ENCODE results near the gene RUFY3. TPM values are rescaled to one million over a fixed set of nuclear protein-coding genes. Genes with fewer than 3 reads are reported as not detected.

Gene RUFY3
- total RNA-seq, 1 donor from 2014 or later: 101 TPM

DNA sequence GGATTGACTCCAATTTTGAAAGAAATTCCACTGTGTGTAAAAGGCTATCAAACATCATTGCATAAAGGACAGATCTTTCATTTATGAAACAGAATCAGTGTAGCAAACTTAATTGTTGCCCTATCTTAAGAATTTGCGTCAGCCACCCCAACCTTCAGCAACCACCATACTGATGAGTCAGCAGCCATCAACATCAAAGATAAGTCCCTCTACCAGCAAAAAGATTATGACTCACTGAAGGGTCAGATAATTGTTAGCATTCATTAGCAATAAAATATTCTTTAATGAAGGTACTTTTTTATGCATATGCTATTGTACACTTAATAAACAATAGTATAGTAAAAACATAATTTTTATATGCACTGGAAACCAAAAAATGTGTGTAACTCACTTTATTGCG lies 133.7 kb downstream of the RUFY3 start:
- Mint-ChIP-seq H3K27me3 (ENCODE audit: low read depth) (no peaks in the 10 kb centered on the region), H3K4me3 (no peak overlapping the region), H3K27ac (no peak overlapping the region), H3K9me3 (peaks cover 8% of the 10 kb centered on the region), H3K36me3 (peaks cover 14% of the 10 kb centered on the region), H3K4me1 (peaks cover 14% of the 10 kb centered on the region)
- no peak for DNase-seq (ENCODE audit: low spot score in 2 of 2, unreplicated experiment in 2 of 2)
- TF ChIP-seq CTCF (IDR thresholded peaks at IDR 0.05; ENCODE audit: unreplicated experiment): no peak

Other genes with a start within 250 kb of the RUFY3 start
- not detected in 3 replicates for gene MUC7, start 249.8 kb upstream of the RUFY3 start, total RNA-seq
- gene AMTN, start 203.4 kb upstream of the RUFY3 start, total RNA-seq: not detected in 3 replicates
- 0.14 to 0.36 TPM (median 0.22 TPM) in 3 replicates for gene AMBN, start 129.7 kb upstream of the RUFY3 start, total RNA-seq
- gene ENAM, start 93.2 kb upstream of the RUFY3 start, total RNA-seq: not detected in 3 replicates
- 0.16 to 0.47 TPM (median 0.18 TPM) in 3 replicates for gene JCHAIN, start 55.5 kb upstream of the RUFY3 start, total RNA-seq
- 28.0 to 30.4 TPM (median 29.6 TPM) in 3 replicates for gene UTP3, start 33.4 kb upstream of the RUFY3 start, total RNA-seq
- gene GRSF1, start 117.9 kb downstream of the RUFY3 start, total RNA-seq: 78.5 to 85.9 TPM (median 80.2 TPM) in 3 replicates
- 35.3 to 36.9 TPM (median 36.2 TPM) in 3 replicates for gene MOB1B, start 180.4 kb downstream of the RUFY3 start, total RNA-seq

All from mesothelial cell of epicardium (in vitro differentiated cells).